ENCODE measurements around the gene SAMD4A.

Gene SAMD4A

GRCh38 chr14:54680651-54681050 is 113.7 kb downstream of the SAMD4A start:
- no peak for DNase-seq (ENCODE audit: low spot score)

DNA sequence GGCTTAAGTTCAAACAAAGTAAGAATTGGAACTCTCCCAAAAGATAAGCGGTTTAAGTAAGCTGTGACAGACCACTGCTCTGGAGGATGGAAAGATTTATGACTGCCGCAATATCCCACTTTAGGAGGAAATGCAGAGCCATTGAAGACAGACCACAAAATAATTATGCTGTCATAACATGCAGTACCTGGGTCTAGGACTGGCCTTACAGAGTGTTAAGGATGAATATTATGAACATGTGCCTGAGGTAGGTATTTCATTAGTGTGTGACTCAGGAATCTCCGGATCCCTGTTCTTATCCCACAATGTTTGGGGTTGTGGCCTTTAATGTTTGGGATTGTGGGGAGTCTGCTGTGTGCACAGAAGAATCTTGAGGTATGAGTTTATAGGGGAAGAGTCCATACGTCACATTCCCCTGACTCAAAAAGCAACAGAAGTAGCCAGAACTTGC is 114.9 kb downstream of the SAMD4A start:
- DNase-seq (ENCODE audit: low spot score) = no peak

DNA sequence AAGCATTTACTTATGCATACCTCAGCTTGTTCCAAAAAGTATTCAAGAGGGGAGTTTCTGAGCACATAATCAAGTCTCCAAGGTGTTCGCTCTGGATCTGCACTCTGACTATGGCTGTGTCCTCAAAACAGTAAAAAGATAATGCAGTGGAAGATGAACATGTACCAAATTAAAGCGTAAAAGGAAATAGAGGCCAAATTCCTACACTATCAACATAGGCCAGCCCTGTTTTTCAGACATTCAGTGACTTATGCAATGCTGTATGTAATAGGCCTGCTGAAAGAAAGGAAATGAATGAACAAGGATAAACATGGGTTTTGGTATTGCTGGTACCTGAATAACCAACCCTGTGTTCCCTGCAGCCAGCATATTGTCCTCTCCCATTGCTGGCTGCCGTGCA is 115.7 kb downstream of the SAMD4A start:
- DNase-seq (ENCODE audit: low spot score) = no peak

DNA sequence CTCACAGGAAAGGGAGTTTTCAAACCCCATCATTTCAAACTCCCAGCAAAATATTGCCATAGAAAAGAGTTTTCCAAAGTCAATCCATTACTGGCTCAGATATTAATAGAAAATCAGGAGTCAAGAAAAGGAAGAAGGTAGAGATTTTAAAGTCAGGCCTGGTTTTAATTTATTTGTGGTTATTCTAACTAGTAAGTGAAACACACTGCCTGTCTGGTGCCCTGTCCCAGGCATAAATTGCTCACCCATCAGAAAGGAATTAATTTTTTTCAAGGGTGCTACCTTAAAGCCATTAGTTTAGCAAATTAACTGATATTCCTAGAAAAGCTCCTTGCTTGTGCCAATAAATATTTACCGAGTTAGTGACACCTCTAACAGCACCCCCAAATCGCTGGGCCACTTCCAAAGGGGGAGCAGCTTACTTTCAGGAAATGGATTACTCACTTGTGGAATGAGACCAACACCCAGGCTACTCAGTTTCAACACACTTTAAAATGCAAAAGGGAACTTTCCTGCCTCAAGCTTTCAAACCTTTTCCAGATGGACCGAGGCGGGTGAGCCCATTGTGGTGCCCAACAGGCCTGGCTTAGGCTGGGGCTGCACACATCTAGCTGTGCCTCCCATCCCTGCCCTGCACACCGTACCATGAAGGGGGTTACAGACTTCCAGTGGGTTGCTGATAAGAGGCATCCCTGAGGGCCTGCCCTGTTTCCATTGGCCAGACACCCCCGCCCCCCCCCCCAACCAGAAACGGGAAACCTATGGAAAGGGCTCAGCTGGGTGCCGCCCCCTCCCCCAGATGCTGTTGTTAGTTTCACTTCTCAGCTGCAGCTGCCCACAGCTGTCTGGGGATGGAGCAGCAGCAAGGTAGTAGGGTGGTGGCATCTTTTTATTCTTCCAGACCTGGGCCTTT is 117.2 kb downstream of the SAMD4A start:
- no peak for DNase-seq (ENCODE audit: low spot score)

GRCh38 chr14:54685286-54685845 is 118.4 kb downstream of the SAMD4A start:
- DNase-seq (ENCODE audit: low spot score) = no peak

GRCh38 chr14:54686219-54686870 is 119.4 kb downstream of the SAMD4A start:
- DNase-seq (ENCODE audit: low spot score) = no peak

DNA sequence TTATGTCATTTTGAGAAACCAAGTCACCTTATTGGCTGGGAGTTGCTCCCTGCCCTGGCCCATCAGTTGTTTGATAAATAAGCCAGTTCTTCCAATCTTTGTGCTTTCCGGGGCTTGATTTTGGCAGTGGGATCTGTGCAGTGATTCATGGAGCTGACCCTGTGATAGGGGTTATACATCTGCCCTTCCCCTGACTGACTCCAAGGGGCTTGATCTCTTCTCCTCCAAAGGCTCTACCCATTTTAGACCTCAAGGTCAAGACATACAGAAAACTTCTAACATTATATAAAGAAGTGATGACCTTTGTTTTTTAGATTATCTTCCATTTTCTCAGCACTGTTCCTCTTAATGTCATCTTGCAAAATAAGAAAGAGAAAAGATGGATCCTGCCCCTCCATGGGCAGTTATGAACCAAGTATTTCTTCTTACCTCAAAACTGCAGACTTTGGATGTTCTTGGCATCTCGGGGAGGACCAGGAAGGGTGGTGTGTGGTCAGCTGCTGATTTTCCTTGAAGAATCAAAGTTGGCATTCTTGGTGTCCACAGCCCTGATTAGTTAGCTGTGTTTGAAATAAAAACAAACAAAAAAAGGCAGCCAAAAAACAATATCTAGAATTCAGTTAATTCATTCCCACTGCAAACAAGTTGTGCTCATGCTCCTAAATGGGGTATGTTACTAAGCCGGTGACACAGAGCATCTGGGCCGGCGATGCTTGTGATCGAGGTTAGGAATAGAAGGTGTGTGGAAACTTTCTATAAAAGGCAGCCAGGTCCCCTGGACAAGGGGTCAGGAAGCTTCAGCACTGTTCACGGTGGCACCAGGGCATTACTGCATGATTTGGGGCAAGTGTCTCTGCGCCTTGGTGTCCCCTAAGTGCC is 120.2 kb downstream of the SAMD4A start:
- DNase-seq (ENCODE audit: low spot score) = no peak

DNA sequence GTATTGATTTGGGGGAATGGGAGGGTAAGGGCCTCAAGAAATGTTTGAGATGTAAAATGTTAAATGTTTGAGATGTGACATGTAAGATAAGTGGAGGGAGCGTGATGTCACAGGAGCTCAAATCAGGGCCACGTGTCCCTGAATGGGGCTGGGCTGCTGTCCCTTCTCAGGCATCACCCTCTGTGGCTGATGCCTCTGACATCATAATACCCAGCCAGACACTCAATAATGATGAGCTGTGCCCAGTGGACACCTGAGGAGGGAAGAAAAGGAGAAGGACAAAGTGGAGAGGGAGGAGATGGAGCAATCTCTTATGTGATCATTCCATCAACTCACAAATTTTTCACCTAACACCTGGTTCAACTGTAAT is 120.8 kb downstream of the SAMD4A start:
- no peak for DNase-seq (ENCODE audit: low spot score)

- no peak for DNase-seq (ENCODE audit: low spot score)
Measured at GRCh38 chr14:54688229-54688628, 121.3 kb downstream of the SAMD4A start.

- DNase-seq (ENCODE audit: low spot score) = no peak
Measured at GRCh38 chr14:54689928-54690327, 123.0 kb downstream of the SAMD4A start.

- DNase-seq (ENCODE audit: low spot score) = no peak
Measured at GRCh38 chr14:54690887-54691286, 124.0 kb downstream of the SAMD4A start.

GRCh38 chr14:54691525-54692283 is 124.8 kb downstream of the SAMD4A start:
- peak; percentile 9 for DNase-seq (ENCODE audit: low spot score)

- DNase-seq (ENCODE audit: low spot score) = no peak
Measured at GRCh38 chr14:54692284-54692772, 125.4 kb downstream of the SAMD4A start.

- DNase-seq (ENCODE audit: low spot score) = no peak
Measured at GRCh38 chr14:54693761-54694160, 126.8 kb downstream of the SAMD4A start.

- no peak for DNase-seq (ENCODE audit: low spot score)
Measured at GRCh38 chr14:54695196-54695595, 128.3 kb downstream of the SAMD4A start.

DNA sequence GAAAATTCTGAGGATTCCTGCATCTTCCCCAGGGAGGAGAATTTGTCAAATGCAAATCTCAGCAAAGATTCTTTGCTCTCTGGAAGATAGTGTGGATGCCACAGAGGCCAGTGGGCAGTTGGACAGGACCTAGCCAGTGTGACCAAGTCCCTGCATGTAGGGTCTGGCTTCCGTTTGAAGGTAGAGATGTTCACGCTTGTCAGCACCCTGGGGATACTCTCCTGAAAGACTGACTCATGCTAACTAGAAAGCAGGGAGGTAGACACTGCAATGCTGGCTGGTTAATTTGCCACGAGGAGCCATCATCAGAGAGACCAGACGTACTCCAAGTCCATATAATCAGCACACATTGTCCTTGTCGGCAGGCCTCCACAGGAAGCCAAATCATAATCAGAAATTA is 130.1 kb downstream of the SAMD4A start:
- no peak for DNase-seq (ENCODE audit: low spot score)

DNA sequence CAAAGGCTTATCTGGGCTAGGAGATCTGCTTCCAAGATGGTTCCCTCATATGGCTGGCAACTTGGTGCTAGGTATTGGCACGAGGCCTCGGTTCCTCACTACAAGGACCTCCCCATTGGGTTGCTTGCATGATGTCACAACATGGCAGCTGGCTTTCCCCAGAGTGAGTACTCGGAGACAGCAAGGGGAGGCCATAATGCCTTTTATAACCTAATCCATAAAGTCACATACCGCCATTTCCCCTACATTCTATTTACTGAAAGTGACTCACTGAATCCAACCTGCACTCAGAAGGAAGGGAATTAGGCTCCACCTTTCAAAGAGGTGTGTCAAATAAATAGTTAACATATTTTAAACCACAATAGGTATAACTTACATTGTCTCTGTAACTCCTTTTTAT is 130.9 kb downstream of the SAMD4A start:
- no peak for DNase-seq (ENCODE audit: low spot score)

- no peak for DNase-seq (ENCODE audit: low spot score)
Measured at GRCh38 chr14:54698501-54698900, 131.6 kb downstream of the SAMD4A start.

GRCh38 chr14:54698966-54699530 is 132.1 kb downstream of the SAMD4A start:
- no peak for DNase-seq (ENCODE audit: low spot score)

- no peak for DNase-seq (ENCODE audit: low spot score)
Measured at GRCh38 chr14:54699735-54700134, 132.8 kb downstream of the SAMD4A start.
